HG03066 (cell line): ENCODE measurements around the gene METTL9.
"Not testable (repeated sequence)": the region's sequence is repeated elsewhere in the genome, so short reads cannot be mapped to it uniquely, and the experiment has no call there.

ENCODE experiments used
- ATAC-seq: cut with Tn5 transposase; IDR thresholded peaks from one replicate; pipeline ENCODE4 v1.9.1; 2021; ENCODE audit warnings: low read depth; ENCODE audit not compliant: unreplicated experiment

METTL9 gene

DNA sequence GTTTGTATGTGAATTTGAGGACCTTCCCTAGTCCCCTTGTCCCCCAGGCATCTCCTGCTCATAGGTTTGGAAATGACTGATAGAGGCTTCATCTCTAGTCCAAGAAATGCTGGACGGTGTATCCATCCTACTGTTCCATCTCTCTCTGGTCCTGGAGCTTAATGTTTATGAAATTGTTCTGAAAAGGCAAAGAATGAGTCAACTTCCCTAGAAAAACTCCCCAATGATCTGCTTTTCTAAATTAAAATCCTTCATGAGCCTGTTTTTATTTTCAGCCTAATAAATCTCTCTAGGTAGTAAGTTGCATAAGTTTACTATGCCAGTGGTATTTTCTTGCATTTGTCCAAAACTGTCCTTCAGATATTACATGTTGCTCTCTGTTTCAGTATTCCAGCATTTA, 55.1 kb downstream of the METTL9 start:
- no peak for ATAC-seq

DNA sequence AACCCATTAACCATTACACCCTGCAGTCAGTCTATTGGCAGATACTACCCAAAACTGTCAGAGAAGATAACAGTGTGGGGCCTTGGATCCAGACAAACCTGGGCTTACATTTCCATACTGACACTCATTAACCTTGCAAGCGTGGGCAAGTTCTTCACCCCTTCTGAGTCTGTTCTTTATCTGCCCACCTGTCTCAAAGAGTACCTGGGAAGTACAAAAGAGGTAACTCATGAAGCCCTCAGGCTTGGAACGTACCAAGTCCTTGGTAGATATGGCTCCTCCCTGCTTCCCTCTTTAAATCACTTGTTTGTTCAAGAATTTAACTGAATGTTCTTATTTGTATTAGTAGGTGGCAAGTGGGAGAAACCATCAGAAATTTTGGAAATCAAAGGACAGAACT, 55.5 kb downstream of the METTL9 start:
- no peak for ATAC-seq

DNA sequence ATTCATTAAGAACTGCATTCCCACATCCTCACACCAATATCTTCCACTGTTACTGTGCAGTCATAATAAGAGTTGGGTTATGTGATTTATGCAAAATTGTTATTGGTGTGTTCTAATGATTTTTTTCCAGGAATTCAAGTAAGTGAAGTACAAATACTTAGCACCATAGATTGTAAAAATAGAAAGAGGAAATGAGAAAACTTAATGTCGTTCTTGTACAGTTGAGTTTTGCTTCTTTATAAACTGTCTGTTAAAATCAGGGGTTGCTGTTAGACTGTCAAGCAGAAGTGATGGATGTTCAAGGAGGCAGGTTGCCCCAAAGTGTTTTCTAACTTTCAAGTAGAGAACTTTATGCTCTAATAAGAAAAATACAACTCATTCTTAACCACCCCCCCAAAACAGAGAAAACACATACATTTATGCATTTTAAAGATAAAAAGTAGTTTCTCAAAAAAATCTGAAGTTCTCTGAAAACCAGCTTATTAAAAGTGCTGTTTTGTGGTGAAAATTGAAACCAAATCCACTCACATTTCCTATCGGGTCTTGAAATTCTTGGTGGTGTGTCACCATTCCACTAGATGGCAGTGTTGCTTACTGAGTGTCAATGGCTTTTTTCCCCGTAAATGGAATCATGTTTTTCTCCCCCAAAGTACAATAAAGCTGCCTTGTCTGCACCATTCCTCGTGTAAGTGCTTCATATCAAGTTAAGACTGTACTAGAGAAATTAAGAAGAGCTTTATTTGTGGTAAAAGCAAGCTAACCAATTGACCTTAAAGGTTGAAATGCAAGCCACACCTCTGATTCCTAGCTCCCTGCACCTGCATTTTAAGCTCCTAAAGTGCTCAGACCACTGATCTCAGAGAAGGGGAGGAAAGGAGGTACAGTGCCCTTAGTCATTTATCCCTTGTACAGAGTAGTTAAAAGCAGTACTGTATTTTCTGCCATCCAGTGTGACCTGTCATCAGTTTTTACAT, 57.7 kb downstream of the METTL9 start:
- no peak for ATAC-seq

DNA sequence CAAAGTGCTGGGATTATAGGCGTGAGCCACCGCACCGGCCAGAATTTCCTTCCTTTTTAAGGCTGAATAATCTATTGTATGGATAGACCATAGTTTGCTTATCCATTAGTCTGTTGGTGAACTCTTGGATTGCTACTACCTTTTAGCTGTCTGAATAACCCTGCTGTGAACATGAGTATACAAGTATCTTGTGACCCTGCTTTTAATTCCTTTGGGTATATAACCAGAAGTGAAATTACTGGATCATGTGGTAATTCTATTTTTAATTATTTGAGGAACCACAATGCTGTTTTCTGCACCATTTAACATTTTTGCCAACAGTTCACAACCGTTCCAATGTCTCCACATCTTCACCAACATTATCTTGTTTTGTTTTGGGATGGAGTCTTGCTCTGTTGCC, 59.7 kb downstream of the METTL9 start:
- ATAC-seq: no peak

DNA sequence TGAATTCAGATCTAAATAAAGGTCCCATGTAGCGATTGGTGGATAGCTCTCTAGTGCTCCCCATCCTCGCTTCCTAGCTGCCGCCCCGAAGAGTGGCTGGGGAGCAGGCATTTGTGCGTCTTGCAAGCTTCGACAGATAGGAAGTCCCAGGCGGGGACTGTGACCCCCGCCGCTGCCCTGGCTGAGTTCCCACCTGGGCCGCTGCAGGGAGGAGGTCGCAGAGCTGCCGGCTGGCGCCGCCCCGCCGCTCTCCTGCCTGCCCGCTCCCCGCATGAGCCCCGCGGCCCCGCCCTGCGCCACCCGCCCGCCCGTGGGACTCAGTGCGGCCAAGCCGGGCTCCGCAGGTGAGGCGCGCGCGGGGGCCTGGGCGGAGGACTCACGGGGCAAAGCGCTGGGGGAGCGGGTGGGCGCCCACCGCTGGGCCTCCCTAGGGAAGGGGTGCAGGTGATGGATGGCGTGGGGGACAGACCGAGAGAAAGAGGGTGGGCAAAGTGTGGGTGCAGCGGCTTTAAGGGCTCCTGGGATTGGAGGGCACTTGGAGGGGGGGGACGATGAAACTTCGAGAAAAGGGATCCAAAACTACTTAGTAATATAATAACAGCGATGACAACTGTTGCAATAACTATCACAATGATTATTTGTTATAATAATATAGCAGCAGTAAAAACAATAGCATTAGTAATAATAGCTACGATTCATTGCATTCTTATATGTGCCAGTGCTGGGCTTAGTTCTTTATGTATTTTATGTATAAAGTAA, 64.7 kb downstream of the METTL9 start, which contains the start of gene OTOA:
TSS of gene OTOA (plus strand) at position 80 of the 759 bp plus-strand sequence. CDS start 14,547 bp downstream, outside the sequence.
- ATAC-seq: no peak

DNA sequence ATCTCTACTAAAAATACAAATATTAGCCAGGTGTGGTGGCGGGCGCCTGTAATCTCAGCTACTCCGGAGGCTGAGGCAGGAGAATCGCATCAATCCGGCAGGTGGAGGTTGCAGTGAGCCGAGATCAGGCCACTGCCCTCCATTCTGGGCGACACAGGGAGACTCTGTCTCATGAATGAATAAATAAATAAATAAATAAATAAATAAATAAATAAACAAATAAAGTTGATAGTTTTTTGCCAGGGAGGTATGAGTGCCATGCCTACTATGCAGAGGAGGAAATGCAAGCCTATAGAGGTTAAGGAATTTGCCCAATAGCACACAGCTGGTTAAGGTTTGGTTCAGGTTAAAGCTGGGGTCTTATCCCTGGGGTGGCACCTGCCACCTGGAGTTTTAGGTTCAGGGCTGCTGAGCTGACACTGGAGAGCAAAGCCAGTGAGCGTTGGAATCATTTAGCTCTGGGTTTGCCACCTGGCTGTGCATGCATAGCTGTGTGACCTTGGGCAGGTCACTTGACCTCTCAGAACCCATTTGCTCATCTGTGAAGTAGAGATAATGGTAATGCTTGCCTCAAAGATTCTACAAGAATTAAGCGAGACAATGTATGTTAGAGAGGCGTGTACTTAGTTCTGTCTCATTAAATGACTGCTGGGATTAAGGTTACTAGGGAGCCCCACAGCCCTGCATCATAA, 65.6 kb downstream of the METTL9 start:
- ATAC-seq: no peak

DNA sequence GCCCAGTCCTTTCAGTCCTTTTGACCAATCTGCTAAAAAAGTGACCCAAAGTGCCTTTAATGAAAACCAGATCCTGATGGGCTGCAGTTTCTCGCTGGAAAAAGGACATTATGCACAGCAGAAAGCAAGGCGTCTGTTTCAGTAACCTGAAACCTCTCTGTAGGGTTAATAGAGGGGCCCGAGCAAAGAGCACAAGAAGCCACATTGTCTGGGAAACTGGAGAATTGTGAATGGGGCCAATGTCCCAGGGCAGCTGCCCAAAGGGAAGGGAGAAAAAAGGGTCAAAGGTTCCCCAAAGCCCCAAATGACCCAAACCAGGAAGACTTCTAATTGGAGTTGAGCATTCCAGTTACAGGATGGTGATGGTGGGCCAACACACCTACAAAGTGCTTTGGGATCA, 67.4 kb downstream of the METTL9 start:
- no peak for ATAC-seq

DNA sequence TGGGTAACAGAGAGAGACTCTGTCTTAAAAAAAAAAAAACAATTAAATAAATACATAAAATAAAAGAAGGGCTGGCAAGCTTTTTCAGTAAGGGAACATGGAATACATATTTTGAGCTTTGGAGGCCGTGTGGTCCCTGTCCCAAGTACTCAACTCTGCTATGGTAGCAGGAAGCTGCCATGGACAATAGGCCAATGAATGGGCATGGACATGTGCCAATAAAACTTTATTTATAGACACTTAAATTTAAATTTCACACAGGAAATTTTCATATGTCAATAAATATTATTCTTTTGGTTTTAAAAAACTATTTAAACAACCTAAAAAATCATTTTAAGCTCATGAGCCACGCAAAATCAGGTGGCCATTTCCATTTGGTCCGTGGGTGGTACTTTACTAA, 68.2 kb downstream of the METTL9 start:
- ATAC-seq: no peak

DNA sequence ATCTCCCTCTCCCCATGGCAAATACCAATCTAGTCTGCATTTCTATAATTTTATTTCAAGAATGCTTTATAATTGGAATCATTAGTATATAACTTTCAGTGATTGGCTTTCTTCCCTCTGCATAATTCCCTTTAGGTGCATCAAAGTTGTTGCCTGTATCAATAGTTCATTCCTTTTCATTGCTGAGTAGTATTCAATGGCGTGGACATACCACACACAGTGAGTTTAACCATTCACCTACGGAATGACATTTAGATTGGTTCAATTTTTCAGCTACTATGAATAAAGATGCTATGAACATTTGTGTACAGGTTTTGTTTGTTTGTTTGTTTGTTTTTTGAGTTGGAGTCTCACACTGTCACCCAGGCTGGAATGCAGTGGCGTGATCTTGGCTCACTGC, 74.1 kb downstream of the METTL9 start:
- no peak for ATAC-seq

DNA sequence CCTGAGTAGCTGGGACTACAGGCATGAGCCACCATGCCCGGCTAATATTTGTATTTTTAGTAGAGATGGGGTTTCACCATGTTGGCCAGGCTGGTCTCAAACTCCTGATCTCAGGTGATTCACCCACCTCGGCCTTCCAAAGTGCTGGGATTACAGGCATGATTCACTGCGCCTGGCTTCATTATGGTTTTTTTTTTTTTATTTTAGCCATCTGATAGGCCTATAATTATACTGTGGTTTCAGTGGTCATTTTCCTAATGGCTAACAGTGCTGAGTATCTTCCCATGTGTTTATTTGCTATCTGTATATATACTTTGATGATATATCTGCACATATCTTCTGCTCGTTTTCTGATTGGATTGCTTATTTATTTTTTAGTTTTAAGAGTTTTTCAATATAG, 75.1 kb downstream of the METTL9 start:
- not testable (repeated sequence) for ATAC-seq

DNA sequence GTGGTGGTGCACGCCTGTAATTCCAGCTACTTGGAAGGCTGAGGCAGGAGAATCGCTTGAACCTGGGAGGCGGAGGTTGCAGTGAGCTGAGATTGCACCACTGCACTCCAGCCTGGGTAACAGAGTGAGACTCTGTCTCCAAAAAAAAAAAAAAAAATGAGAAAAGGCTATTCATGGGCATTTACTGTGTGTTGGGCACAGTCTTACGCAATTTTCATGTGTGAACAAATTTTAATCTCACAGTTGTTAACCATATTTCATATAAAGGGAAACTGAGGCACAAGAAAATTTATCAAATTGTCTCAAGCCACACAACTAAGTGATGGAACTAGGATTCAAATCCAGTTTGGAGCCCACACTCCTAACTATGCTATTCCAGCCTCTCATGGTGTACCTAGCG, 81.3 kb downstream of the METTL9 start:
- not testable (repeated sequence) for ATAC-seq

DNA sequence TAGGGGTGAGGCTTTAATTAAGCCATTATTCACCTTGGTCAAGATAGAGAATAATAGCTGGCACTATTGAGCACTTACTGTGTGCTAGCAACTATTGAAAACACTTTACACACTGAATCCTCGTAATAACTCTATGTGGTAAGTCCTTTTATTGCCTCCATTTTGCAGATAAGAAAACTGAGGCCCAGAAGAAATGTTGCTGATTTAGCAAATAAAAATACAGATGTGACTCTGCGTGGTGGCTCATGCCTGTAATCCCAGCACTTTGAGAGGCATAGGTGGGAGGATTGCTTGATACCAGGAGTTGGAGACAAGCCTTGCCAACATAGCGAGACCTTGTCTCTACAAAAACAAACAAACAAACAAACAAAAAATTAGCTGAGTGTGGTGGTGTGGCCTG, 83.8 kb downstream of the METTL9 start:
- ATAC-seq: no peak

DNA sequence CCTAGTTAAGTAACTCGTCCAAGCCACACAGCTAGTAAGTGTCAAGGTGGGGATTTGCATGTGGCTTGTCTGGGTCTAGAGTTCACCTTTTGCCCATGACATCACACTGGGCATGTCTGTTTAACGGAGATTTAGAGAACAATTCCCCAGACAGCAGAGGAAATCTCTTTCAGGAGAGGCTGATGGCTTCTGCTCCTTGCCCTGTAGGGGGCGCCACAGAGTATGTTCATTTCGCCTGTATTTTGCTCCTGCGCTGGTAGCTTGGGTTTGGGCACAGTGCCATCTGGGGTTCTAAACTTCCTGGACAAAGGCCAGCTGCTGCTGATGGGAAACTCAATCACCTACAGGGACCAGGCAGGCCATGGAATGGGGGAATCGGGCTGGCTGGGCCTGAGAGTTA, 84.8 kb downstream of the METTL9 start:
- no peak for ATAC-seq

DNA sequence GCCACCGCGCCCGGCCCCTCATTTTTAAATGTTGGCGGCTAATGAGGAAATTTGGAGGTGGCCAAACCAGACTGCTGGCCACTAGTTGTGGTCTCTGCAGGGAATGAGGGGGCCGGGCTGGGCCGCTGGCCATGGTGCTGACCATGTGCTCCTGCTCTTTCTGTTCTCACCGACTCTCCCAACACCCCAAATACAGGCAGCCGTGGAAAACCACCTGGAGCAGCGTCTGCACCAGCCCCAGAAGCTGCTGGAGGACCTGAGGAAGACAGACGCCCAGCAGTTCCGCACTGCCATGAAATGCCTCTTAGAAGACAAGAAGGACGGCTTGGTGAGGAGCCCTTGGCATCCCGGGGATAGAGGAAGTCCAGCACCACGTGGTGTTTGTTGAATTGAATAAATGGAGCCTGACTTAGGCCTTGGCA, 85.7 kb downstream of the METTL9 start:
- ATAC-seq: no peak

DNA sequence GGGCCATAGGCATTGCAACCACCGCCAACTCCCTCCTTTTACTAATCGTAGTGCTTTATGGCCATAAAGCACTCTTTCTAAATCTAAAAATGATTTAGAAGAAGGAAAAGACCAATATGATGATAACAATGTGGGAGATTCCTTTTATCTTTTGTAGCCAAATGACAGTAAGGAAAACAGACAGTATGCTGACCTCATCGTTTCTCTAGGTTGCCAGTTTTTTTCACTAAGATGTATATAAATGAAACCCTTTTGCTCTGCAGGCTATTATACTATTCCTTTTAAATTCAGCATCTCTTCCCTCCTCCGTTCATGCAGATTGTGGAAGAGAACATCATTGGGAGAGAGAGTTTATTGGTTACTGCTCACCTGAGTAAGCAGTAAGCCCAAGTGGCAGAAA, 89.7 kb downstream of the METTL9 start:
- ATAC-seq: no peak

DNA sequence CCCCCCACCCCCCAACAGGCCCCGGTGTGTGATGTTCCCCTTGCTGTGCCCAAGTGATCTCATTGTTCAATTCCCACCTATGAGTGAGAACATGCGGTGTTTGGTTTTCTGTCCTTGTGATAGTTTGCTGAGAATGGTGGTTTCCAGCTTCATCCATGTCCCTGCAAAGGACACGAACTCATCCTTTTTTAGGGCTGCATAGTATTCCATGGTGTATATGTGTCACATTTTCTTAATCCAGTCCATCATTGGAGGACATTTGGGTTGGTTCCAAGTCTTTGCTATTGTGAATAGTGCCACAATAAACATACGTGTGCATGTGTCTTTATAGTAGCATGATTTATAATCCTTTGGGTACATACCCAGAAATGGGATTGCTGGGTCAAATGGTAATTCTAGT, 91.6 kb downstream of the METTL9 start:
- not testable (repeated sequence) for ATAC-seq

DNA sequence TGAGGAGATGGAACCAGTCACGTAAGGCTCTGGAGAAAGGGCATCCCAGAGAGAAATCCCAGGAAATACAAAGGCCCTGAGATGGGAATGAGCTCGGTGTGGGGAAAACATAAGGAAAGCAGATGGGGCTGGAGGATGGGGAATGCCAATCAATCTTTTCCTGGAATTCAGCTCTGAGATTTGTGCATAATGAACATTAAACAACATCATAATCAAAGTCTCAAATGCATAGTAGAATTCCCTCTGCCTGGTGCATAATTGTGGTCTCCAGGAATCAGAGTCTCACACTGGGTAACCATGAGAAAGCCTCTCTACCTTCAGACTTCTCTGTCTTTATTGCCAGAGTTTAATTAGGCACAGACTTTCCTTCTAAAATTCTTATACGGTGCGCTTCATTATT, 95.2 kb downstream of the METTL9 start:
- ATAC-seq: no peak

DNA sequence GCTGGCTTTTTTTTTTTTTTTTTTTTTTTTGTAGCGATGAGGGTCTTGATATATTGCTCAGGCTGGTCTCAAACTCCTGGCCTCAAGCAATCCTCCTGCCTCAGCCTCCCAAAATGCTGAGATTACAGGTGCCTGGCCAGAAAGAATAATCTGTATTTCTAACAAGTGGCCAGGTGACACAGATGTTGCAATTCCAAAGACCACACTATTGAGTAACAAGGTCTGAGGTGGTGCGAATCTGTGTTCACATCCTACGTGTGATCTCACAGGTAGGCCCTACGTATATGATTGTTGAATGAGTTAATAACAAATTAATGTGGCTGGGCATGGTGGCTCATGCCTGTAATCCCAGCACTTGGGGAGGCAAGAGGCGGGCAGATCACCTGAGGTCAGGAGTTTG, 97.7 kb downstream of the METTL9 start:
- ATAC-seq: no peak

DNA sequence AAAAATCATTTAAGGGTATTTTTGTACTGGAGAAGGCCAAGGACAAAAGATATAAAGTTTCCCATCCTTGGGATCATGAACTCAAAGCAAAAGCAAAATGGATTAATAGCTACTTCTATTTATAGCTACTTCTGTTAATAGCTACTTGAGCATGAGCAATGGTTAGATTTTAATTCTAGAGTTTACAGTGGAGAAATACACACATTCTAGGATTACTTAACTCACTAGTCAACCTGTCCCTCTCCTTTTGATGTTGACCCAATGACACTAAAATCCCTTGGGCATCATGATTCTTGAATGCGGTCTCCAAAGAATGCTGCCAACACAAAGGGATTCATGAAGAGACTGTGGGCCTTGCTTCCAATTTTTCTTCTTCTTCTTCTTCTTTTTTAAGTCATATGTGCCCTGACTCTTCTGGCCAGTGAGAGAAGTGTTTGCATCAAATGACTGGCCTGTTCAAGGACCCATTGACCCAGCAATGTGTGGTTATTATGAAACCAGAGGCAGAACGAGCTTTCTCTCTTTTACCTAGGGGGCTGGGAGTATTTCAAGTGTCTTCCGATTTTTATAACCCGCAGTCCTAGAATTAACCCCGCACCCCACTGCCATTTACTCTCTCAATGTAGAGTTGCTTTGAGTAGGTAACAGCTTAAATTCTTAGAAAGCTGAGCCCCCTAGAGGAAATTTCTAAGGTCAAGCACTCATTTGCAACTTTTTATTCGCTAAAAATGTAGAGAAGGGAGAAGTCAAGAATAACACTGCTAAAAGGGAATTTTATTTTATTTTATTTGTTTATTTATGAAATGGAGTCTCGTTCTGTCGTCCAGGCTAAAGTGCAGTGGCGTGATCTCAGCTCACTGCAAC, 99.0 kb downstream of the METTL9 start:
- ATAC-seq: no peak

DNA sequence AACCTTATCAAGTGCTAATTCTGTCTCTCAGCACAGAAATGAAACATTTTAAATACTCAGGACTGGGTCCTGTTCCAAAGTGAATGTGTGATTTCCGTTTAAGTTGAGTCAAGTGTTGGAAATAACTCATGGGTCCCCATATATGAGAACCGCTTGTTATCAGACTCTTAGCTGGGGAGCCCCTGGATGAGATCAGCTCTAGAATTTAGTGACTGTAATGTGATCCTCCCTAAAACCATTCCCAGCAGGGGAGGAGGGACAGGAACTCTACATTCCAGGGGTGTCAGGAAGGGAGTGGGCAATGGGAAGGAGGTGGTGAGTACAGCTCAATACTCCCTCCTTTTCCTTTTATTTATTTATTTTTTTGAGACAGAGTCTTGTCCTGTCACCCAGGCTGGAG, 101.9 kb downstream of the METTL9 start:
- ATAC-seq: no peak
